Mesenchymal stem cell (in vitro differentiated cells and primary cell): ENCODE results near the gene TRAPPC14.
"Not testable (repeated sequence)": the region's sequence is repeated elsewhere in the genome, so short reads cannot be mapped to it uniquely, and the experiment has no call there.

Source experiments
- DNase-seq: peaks from one replicate; pipeline ENCODE4 v3.0.0-alpha.2; 2013
- H2AFZ ChIP-seq: one replicate; pipeline ENCODE4 v1.6.1; 2013; ENCODE audit warnings: low read depth, mild to moderate bottlenecking, control low read depth, inconsistent platforms, low read length, moderate library complexity
- H2AK5ac ChIP-seq: 2 replicates; pipeline ENCODE4 v1.6.1; 2013; ENCODE audit warnings: low read length, moderate library complexity, mild to moderate bottlenecking, inconsistent platforms; ENCODE audit not compliant: severe bottlenecking
- H2BK120ac ChIP-seq: one replicate; pipeline ENCODE4 v1.6.1; 2013; ENCODE audit warnings: low read depth, mild to moderate bottlenecking, inconsistent platforms, low read length, moderate library complexity
- H2BK12ac ChIP-seq, 2 experiments: one replicate each; pipeline ENCODE4 v1.6.1; 2013; ENCODE audit warnings: inconsistent platforms in 2 of 2, low read length in 2 of 2, mild to moderate bottlenecking in 2 of 2, moderate library complexity in 2 of 2, control low read depth in 1 of 2
- H2BK15ac ChIP-seq: one replicate; pipeline ENCODE4 v1.6.1; 2013; ENCODE audit warnings: mild to moderate bottlenecking, low read depth, inconsistent platforms; ENCODE audit not compliant: poor library complexity, severe bottlenecking
- H2BK5ac ChIP-seq: 2 replicates; pipeline ENCODE4 v1.6.1; 2013; ENCODE audit warnings: low read depth, mild to moderate bottlenecking, low read length, control low read depth, inconsistent platforms; ENCODE audit not compliant: poor library complexity, severe bottlenecking
- H3K14ac ChIP-seq, 2 experiments: one replicate each; pipeline ENCODE4 v1.6.1; 2013; ENCODE audit warnings: inconsistent platforms in 2 of 2, low read length in 2 of 2, control low read depth in 1 of 2, mild to moderate bottlenecking in 1 of 2, moderate library complexity in 1 of 2
- H3K18ac ChIP-seq, 2 experiments: one replicate each; pipeline ENCODE4 v1.6.1; 2013; ENCODE audit warnings: inconsistent platforms in 2 of 2, low read length in 2 of 2, control low read depth in 1 of 2, low read depth in 1 of 2, mild to moderate bottlenecking in 1 of 2
- H3K23ac ChIP-seq, 2 experiments: one replicate each; pipeline ENCODE4 v1.6.1; 2013; ENCODE audit warnings: inconsistent platforms in 2 of 2, low read length in 2 of 2, mild to moderate bottlenecking in 2 of 2, moderate library complexity in 2 of 2, control low read depth in 1 of 2
- H3K27ac ChIP-seq: 2 replicates; pipeline ENCODE4 v1.5.1; 2013; ENCODE audit warnings: mild to moderate bottlenecking, moderate library complexity, low read length, control low read depth, inconsistent platforms; ENCODE audit not compliant: poor library complexity, severe bottlenecking
- H3K27me3 ChIP-seq, 2 experiments: 2 replicates each; pipeline versions ENCODE4 v1.6.1 to v1.7.0; 2013; ENCODE audit warnings: low read length in 2 of 2, mild to moderate bottlenecking in 2 of 2, moderate library complexity in 2 of 2, control low read depth in 1 of 2, inconsistent platforms in 1 of 2; ENCODE audit not compliant: control insufficient read depth in 1 of 2, insufficient read depth in 1 of 2
- H3K36me3 ChIP-seq, 2 experiments: 2 replicates each; pipeline versions ENCODE4 v1.6.1 to v1.7.0; 2013; ENCODE audit warnings: low read length in 2 of 2, control low read depth in 1 of 2, inconsistent platforms in 1 of 2, low read depth in 1 of 2, mild to moderate bottlenecking in 1 of 2; ENCODE audit not compliant: insufficient read depth in 2 of 2, control insufficient read depth in 1 of 2
- H3K4ac ChIP-seq, 2 experiments: one replicate each; pipeline ENCODE4 v1.6.1; 2013; ENCODE audit warnings: inconsistent platforms in 2 of 2, low read length in 2 of 2, mild to moderate bottlenecking in 2 of 2, moderate library complexity in 2 of 2, control low read depth in 1 of 2, low read depth in 1 of 2
- H3K4me1 ChIP-seq: 2 replicates; pipeline ENCODE4 v1.6.1; 2013; ENCODE audit warnings: low read depth, low read length, control low read depth; ENCODE audit not compliant: control insufficient read depth, insufficient read depth
- H3K4me2 ChIP-seq: 2 replicates; pipeline ENCODE4 v1.6.1; 2013; ENCODE audit warnings: low read length, mild to moderate bottlenecking, inconsistent platforms; ENCODE audit not compliant: poor library complexity, severe bottlenecking
- H3K4me3 ChIP-seq, 2 experiments: 2 replicates each; pipeline versions ENCODE4 v1.5.1 to v1.7.0; 2013; ENCODE audit warnings: low read length in 2 of 2, mild to moderate bottlenecking in 2 of 2, control low read depth in 1 of 2, low read depth in 1 of 2; ENCODE audit not compliant: insufficient read depth in 1 of 2
- H3K79me1 ChIP-seq: replicated peaks from 2 replicates; pipeline ENCODE4 v1.6.1; 2013; ENCODE audit warnings: mild to moderate bottlenecking, control low read depth, low read length, inconsistent platforms; ENCODE audit not compliant: poor library complexity, severe bottlenecking
- H3K9ac ChIP-seq: 2 replicates; pipeline ENCODE4 v1.7.0; 2013; ENCODE audit warnings: mild to moderate bottlenecking, low read length, moderate library complexity
- H3K9me3 ChIP-seq: 2 replicates; pipeline ENCODE4 v1.7.0; 2013; ENCODE audit warnings: mild to moderate bottlenecking, low read length; ENCODE audit not compliant: control insufficient read depth
- H4K8ac ChIP-seq: one replicate; pipeline ENCODE4 v1.6.1; 2013; ENCODE audit warnings: inconsistent platforms, mild to moderate bottlenecking, low read length, moderate library complexity
- H4K91ac ChIP-seq: one replicate; pipeline ENCODE4 v1.6.1; 2013; ENCODE audit warnings: mild to moderate bottlenecking, low read length, inconsistent platforms
- WGBS: methylation state at CpG from one replicate; pipeline ENCODE4 v1.1.7; 2013; ENCODE audit warnings: mixed read lengths; 5-methylcytosine and 5-hydroxymethylcytosine counted together

TRAPPC14 gene

GRCh38 chr7:100183090-100183489, 24.6 kb upstream of the TRAPPC14 start:
- DNase-seq: not testable (repeated sequence)
- 87% methylated on average over 6 of the region's 6 CpGs for WGBS

GRCh38 chr7:100182616-100183015, 24.1 kb upstream of the TRAPPC14 start:
- H3K79me1 ChIP-seq, H4K8ac ChIP-seq, H3K14ac ChIP-seq, H4K91ac ChIP-seq, H3K9ac ChIP-seq, H3K23ac ChIP-seq, H2BK12ac ChIP-seq, H3K27ac ChIP-seq, H2AFZ ChIP-seq, H2BK5ac ChIP-seq, H3K4me2 ChIP-seq, H3K36me3 ChIP-seq, H2BK15ac ChIP-seq, DNase-seq, H2BK120ac ChIP-seq, H2AK5ac ChIP-seq, H3K4me3 ChIP-seq, H3K4me1 ChIP-seq, H3K9me3 ChIP-seq, H3K4ac ChIP-seq, H3K18ac ChIP-seq: not testable (repeated sequence)
- peaks cover 4 to 13% of the 10 kb centered on the region in 2 experiments for H3K27me3 ChIP-seq
- WGBS: 96% methylated on average over 4 of the region's 6 CpGs

More at GRCh38 chr7:100183090-100183489, 24.6 kb upstream of the TRAPPC14 start:
- H2AK5ac ChIP-seq, H3K27ac ChIP-seq, H4K91ac ChIP-seq, H3K9me3 ChIP-seq, H3K18ac ChIP-seq, H3K4me2 ChIP-seq, H2BK12ac ChIP-seq, H4K8ac ChIP-seq, H2BK120ac ChIP-seq, H3K14ac ChIP-seq, H3K4me3 ChIP-seq, H3K4me1 ChIP-seq, H3K36me3 ChIP-seq, H3K79me1 ChIP-seq, H2BK5ac ChIP-seq, H2AFZ ChIP-seq, H3K9ac ChIP-seq, H3K23ac ChIP-seq, H2BK15ac ChIP-seq, H3K4ac ChIP-seq: not testable (repeated sequence)
- H3K27me3 ChIP-seq: peaks cover 4 to 13% of the 10 kb centered on the region in 2 experiments

GRCh38 chr7:100180084-100180483, 21.6 kb upstream of the TRAPPC14 start:
- not testable (repeated sequence) for H3K4me2 ChIP-seq, DNase-seq, H2BK12ac ChIP-seq, H3K18ac ChIP-seq, H2AK5ac ChIP-seq, H2BK15ac ChIP-seq, H4K91ac ChIP-seq, H3K14ac ChIP-seq, H3K4me1 ChIP-seq, H3K4me3 ChIP-seq, H3K36me3 ChIP-seq, H2BK120ac ChIP-seq, H2BK5ac ChIP-seq, H4K8ac ChIP-seq, H3K23ac ChIP-seq, H2AFZ ChIP-seq, H3K9ac ChIP-seq, H3K79me1 ChIP-seq, H3K27ac ChIP-seq, H3K9me3 ChIP-seq, H3K4ac ChIP-seq
- H3K27me3 ChIP-seq: peaks cover 13% of the 10 kb centered on the region in 2 experiments
- 100% methylated on average over 3 of the region's 3 CpGs for WGBS

DNA sequence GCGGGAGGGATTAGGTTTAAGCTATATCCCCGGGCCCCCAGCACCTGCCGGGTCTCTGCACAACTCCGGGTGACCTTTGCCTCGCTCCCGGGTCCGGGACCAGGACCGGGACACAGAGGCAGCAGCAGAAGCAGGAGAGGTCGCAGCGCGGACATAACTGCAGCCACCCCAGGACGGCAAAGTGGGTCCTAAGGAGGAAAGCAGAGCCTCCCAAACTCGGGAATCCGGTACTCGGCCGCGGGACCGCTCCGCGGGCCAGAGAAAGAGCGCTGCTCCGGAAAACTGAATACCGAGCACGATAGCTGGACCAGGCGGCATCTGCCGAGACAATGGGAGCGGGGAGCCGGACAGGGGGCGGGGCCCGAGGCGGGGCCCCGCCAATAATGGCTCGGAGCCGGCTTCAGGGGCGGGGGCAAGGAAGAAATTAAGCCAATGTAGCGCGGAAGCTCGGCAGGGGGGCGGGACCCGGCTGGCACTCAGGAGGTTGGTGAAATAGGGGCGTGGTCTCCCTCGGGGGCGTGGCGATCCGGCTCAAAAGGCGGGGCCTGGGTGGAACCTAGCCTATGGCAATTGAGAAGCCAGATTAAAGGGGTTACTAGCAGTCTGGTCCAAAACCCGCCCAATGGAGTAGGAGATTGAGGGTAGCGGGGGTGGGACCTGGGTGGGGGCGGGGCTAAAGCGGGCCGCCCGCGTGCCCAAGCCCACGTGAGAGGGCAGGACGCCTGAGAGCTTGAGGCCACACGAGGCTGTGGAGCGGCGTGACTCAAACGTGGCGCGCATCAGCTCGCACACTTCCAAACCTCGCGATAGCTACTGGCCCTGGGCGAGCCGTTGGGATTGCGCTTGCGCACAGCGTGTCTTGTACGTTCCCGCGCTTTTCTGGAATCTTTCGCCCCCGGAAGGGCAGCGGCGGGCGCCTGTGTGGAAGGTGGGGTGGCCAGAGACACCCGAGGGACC, 18.8 kb upstream of the TRAPPC14 start, which contains the start of the genes GPC2 and STAG3:
Gene GPC2 (minus strand): TSS at position 337 of the 957 bp plus-strand sequence. CDS start 182 bp downstream, at position 155.
Gene STAG3 (plus strand): TSS at position 874 of the 957 bp plus-strand sequence. CDS start 2,639 bp downstream, outside the sequence.
- H3K9ac ChIP-seq: peak within 1 kb of the TSS; percentile 78
- H2BK120ac ChIP-seq: no peak within 1 kb of the TSS
- peak; percentile 96 for DNase-seq
- H3K23ac ChIP-seq: no peak within 1 kb of the TSS
- H3K4me3 ChIP-seq: peak within 1 kb of the TSS; percentile 64 to 80
- no peak within 1 kb of the TSS for H4K91ac ChIP-seq
- H2BK12ac ChIP-seq: no peak within 1 kb of the TSS
- peaks cover 13 to 17% of the 10 kb centered on the region in 2 experiments for H3K27me3 ChIP-seq
- 20% methylated on average over 78 of the region's 78 CpGs for WGBS
- H3K9me3 ChIP-seq: no peaks in the 10 kb centered on the region
- peak within 1 kb of the TSS; percentile 64 for H3K4me2 ChIP-seq
- H3K36me3 ChIP-seq: peaks cover 0 to 16% of the 10 kb centered on the region in 2 experiments
- H3K79me1 ChIP-seq: peaks cover 4% of the 10 kb centered on the region
- peak within 1 kb of the TSS; percentile 5 for H4K8ac ChIP-seq
- H2AFZ ChIP-seq: peak within 1 kb of the TSS; percentile 80
- no peak within 1 kb of the TSS for H3K27ac ChIP-seq
- H3K18ac ChIP-seq: peak within 1 kb of the TSS; percentile 23 to 40
- H3K14ac ChIP-seq: no peak within 1 kb of the TSS
- H2BK15ac ChIP-seq: peak within 1 kb of the TSS; percentile 94
- H3K4me1 ChIP-seq: peaks cover 7% of the 10 kb centered on the region
- no peak within 1 kb of the TSS for H2BK5ac ChIP-seq
- peak within 1 kb of the TSS in 1 of 2 experiments; percentile 19 for H3K4ac ChIP-seq
- no peak within 1 kb of the TSS for H2AK5ac ChIP-seq
